HG03457 (cell line): ENCODE data around the gene HK1.
"Not testable (repeated sequence)": the region's sequence is repeated elsewhere in the genome, so short reads cannot be mapped to it uniquely, and the experiment has no call there.

Experiments used
- ATAC-seq: cut with Tn5 transposase; IDR thresholded peaks from one replicate; pipeline ENCODE4 v1.9.1; 2021; ENCODE audit warnings: moderate number of reproducible peaks; ENCODE audit not compliant: unreplicated experiment

HK1 gene

GRCh38 chr10:69253171-69253570 lies 25.1 kb upstream of the HK1 start:
- ATAC-seq: no peak

GRCh38 chr10:69254877-69255276 lies 23.4 kb upstream of the HK1 start:
- ATAC-seq: no peak

- no peak for ATAC-seq
These were observed 18.6 kb upstream of the HK1 start for GRCh38 chr10:69259547-69260243.

GRCh38 chr10:69261184-69261583 lies 17.1 kb upstream of the HK1 start:
- ATAC-seq: no peak

- no peak for ATAC-seq
These were observed 16.0 kb upstream of the HK1 start for GRCh38 chr10:69262292-69262751.

- no peak for ATAC-seq
These were observed 12.8 kb upstream of the HK1 start for GRCh38 chr10:69265521-69265920.

GRCh38 chr10:69268761-69269416 lies 9.4 kb upstream of the HK1 start:
- no peak for ATAC-seq

GRCh38 chr10:69269761-69270160 lies 8.5 kb upstream of the HK1 start:
- no peak for ATAC-seq

GRCh38 chr10:69270990-69271389 lies 7.3 kb upstream of the HK1 start:
- no peak for ATAC-seq

GRCh38 chr10:69272624-69273023 lies 5.7 kb upstream of the HK1 start:
- ATAC-seq: no peak

- no peak for ATAC-seq
These were observed 2.9 kb upstream of the HK1 start for GRCh38 chr10:69275444-69275843.

- ATAC-seq: no peak
These were observed 1.8 kb upstream of the HK1 start for GRCh38 chr10:69276503-69276902.

- ATAC-seq: no peak
These were observed 814 bp downstream of the HK1 start for GRCh38 chr10:69279110-69279509.

- no peak for ATAC-seq
These were observed 3.5 kb downstream of the HK1 start for GRCh38 chr10:69281507-69282413.

GRCh38 chr10:69284402-69284801 lies 6.1 kb downstream of the HK1 start:
- ATAC-seq: not testable (repeated sequence)

GRCh38 chr10:69285699-69286098 lies 7.4 kb downstream of the HK1 start:
- no peak for ATAC-seq

- no peak for ATAC-seq
These were observed 8.9 kb downstream of the HK1 start for GRCh38 chr10:69287181-69287580.

- no peak for ATAC-seq
These were observed 12.7 kb downstream of the HK1 start for GRCh38 chr10:69290993-69291392.

- no peak for ATAC-seq
These were observed 14.2 kb downstream of the HK1 start for GRCh38 chr10:69292459-69292858.

- ATAC-seq: no peak
These were observed 16.8 kb downstream of the HK1 start for GRCh38 chr10:69295027-69295636.

GRCh38 chr10:69303632-69304051 lies 25.3 kb downstream of the HK1 start:
- no peak for ATAC-seq
